Fibroblast of skin of right biceps (primary cell): Measurements from ENCODE around the gene TSPAN32.
"Not testable (repeated sequence)": the region's sequence is repeated elsewhere in the genome, so short reads cannot be mapped to it uniquely, and the experiment has no call there.

ENCODE experiments used
- DNase-seq: peaks from one replicate; pipeline ENCODE4 v3.0.0-alpha.2; 2013

The TSPAN32 gene

GRCh38 chr11:2267851-2268728, 33.7 kb upstream of the TSPAN32 start:
- no peak for DNase-seq

- DNase-seq, result peak; percentile 2
Observed at GRCh38 chr11:2268729-2269600, 32.8 kb upstream of the TSPAN32 start.

- peak; percentile 53 for DNase-seq
Observed at GRCh38 chr11:2269601-2270321, 32.1 kb upstream of the TSPAN32 start.

- DNase-seq, result no peak
Observed at GRCh38 chr11:2270322-2271076, 31.3 kb upstream of the TSPAN32 start, which contains the start of gene ASCL2. ASCL2 (minus strand) TSS chr11:2270588; CDS start chr11:2270332, 256 bp downstream.

GRCh38 chr11:2271077-2271326, 30.8 kb upstream of the TSPAN32 start:
- no peak for DNase-seq

GRCh38 chr11:2271327-2272227, 30.2 kb upstream of the TSPAN32 start:
- DNase-seq, result no peak

GRCh38 chr11:2272228-2272945, 29.4 kb upstream of the TSPAN32 start:
- no peak for DNase-seq

- DNase-seq, result no peak
Observed at GRCh38 chr11:2272946-2273280, 28.9 kb upstream of the TSPAN32 start.

- DNase-seq, result no peak
Observed at GRCh38 chr11:2273311-2273710, 28.5 kb upstream of the TSPAN32 start.

GRCh38 chr11:2273771-2274170, 28.0 kb upstream of the TSPAN32 start:
- DNase-seq, result no peak

- no peak for DNase-seq
Observed at GRCh38 chr11:2275334-2276279, 26.2 kb upstream of the TSPAN32 start.

GRCh38 chr11:2276280-2277007, 25.4 kb upstream of the TSPAN32 start:
- DNase-seq, result no peak

GRCh38 chr11:2277008-2277346, 24.8 kb upstream of the TSPAN32 start:
- no peak for DNase-seq

GRCh38 chr11:2277933-2278523, 23.8 kb upstream of the TSPAN32 start:
- no peak for DNase-seq

GRCh38 chr11:2280208-2280607, 21.6 kb upstream of the TSPAN32 start:
- no peak for DNase-seq

- not testable (repeated sequence) for DNase-seq
Observed at GRCh38 chr11:2286350-2286749, 15.5 kb upstream of the TSPAN32 start.

GRCh38 chr11:2287091-2287490, 14.7 kb upstream of the TSPAN32 start:
- no peak for DNase-seq

- DNase-seq, result no peak
Observed at GRCh38 chr11:2289350-2289749, 12.5 kb upstream of the TSPAN32 start.

GRCh38 chr11:2289859-2290258, 12.0 kb upstream of the TSPAN32 start:
- no peak for DNase-seq
